ENCODE data around the gene ANKMY1.

DNA sequence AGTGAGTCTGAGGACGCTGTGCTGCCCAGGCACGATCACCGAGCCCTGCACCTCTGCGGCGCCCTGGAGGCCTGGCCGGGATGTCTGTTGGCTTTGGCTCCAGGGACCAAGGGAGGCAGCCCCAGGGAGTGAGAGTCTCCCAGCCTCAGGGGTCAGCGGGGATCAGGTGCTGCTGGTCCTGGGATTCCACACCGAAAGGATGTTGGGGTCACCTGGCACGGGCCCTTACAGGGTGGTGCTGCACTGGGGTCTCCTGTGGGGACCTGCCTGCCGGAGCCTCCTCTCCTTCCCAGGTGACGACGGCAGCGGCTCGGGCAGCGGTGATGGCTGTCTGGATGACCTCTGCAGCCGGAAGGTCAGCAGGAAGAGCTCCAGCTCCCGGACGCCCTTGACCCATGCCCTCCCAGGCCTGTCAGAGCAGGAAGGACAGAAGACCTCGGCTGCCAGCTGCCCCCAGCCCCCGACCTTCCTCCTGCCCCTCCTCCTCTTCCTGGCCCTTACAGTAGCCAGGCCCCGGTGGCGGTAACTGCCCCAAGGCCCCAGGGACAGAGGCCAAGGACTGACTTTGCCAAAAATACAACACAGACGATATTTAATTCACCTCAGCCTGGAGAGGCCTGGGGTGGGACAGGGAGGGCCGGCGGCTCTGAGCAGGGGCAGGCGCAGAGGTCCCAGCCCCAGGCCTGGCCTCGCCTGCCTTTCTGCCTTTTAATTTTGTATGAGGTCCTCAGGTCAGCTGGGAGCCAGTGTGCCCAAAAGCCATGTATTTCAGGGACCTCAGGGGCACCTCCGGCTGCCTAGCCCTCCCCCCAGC is 91.8 kb downstream of the ANKMY1 start:
- TF ChIP-seq, protein P1, sequence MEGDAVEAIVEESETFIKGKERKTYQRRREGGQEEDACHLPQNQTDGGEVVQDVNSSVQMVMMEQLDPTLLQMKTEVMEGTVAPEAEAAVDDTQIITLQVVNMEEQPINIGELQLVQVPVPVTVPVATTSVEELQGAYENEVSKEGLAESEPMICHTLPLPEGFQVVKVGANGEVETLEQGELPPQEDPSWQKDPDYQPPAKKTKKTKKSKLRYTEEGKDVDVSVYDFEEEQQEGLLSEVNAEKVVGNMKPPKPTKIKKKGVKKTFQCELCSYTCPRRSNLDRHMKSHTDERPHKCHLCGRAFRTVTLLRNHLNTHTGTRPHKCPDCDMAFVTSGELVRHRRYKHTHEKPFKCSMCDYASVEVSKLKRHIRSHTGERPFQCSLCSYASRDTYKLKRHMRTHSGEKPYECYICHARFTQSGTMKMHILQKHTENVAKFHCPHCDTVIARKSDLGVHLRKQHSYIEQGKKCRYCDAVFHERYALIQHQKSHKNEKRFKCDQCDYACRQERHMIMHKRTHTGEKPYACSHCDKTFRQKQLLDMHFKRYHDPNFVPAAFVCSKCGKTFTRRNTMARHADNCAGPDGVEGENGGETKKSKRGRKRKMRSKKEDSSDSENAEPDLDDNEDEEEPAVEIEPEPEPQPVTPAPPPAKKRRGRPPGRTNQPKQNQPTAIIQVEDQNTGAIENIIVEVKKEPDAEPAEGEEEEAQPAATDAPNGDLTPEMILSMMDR (IDR thresholded peaks at IDR 0.05 in 2 of 3, conservative IDR thresholded peaks at IDR 0.05 in 1 of 3; ENCODE audit: borderline replicate concordance in 1 of 3, insufficient read depth in 1 of 3, low read depth in 2 of 3, low read length in 2 of 3), result no peak
- TF ChIP-seq EZH2 (IDR thresholded peaks at IDR 0.05), result no peak
- no peak for TF ChIP-seq POLR2A (IDR thresholded peaks at IDR 0.05; ENCODE audit: borderline replicate concordance, extremely low read depth, insufficient read depth, insufficient read length)
- TF ChIP-seq YY1 (IDR thresholded peaks at IDR 0.05; ENCODE audit: extremely low read depth, insufficient replicate concordance, low read depth, low read length), result no peak
- TF ChIP-seq SRF (IDR thresholded peaks at IDR 0.05; ENCODE audit: low read depth), result no peak
- no peak for TF ChIP-seq EZH2phosphoT487 (IDR thresholded peaks at IDR 0.05; ENCODE audit: borderline replicate concordance)
- TF ChIP-seq RAD21 (IDR thresholded peaks at IDR 0.05; ENCODE audit: low read depth), result no peak
- no peak for TF ChIP-seq CBX3 (IDR thresholded peaks at IDR 0.05; ENCODE audit: low read depth)
- TF ChIP-seq, protein P2, sequence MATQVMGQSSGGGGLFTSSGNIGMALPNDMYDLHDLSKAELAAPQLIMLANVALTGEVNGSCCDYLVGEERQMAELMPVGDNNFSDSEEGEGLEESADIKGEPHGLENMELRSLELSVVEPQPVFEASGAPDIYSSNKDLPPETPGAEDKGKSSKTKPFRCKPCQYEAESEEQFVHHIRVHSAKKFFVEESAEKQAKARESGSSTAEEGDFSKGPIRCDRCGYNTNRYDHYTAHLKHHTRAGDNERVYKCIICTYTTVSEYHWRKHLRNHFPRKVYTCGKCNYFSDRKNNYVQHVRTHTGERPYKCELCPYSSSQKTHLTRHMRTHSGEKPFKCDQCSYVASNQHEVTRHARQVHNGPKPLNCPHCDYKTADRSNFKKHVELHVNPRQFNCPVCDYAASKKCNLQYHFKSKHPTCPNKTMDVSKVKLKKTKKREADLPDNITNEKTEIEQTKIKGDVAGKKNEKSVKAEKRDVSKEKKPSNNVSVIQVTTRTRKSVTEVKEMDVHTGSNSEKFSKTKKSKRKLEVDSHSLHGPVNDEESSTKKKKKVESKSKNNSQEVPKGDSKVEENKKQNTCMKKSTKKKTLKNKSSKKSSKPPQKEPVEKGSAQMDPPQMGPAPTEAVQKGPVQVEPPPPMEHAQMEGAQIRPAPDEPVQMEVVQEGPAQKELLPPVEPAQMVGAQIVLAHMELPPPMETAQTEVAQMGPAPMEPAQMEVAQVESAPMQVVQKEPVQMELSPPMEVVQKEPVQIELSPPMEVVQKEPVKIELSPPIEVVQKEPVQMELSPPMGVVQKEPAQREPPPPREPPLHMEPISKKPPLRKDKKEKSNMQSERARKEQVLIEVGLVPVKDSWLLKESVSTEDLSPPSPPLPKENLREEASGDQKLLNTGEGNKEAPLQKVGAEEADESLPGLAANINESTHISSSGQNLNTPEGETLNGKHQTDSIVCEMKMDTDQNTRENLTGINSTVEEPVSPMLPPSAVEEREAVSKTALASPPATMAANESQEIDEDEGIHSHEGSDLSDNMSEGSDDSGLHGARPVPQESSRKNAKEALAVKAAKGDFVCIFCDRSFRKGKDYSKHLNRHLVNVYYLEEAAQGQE (IDR thresholded peaks at IDR 0.05; ENCODE audit: low read depth), result no peak
- TF ChIP-seq, protein P3, sequence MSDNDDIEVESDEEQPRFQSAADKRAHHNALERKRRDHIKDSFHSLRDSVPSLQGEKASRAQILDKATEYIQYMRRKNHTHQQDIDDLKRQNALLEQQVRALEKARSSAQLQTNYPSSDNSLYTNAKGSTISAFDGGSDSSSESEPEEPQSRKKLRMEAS (IDR thresholded peaks at IDR 0.05), result no peak
- TF ChIP-seq POLR2AphosphoS5 (IDR thresholded peaks at IDR 0.05; ENCODE audit: low read depth, low read length), result no peak
- TF ChIP-seq, protein P4, sequence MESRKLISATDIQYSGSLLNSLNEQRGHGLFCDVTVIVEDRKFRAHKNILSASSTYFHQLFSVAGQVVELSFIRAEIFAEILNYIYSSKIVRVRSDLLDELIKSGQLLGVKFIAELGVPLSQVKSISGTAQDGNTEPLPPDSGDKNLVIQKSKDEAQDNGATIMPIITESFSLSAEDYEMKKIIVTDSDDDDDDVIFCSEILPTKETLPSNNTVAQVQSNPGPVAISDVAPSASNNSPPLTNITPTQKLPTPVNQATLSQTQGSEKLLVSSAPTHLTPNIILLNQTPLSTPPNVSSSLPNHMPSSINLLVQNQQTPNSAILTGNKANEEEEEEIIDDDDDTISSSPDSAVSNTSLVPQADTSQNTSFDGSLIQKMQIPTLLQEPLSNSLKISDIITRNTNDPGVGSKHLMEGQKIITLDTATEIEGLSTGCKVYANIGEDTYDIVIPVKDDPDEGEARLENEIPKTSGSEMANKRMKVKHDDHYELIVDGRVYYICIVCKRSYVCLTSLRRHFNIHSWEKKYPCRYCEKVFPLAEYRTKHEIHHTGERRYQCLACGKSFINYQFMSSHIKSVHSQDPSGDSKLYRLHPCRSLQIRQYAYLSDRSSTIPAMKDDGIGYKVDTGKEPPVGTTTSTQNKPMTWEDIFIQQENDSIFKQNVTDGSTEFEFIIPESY (IDR thresholded peaks at IDR 0.05; ENCODE audit: extremely low read depth, insufficient replicate concordance, low read length), result no peak
- no peak for TF ChIP-seq ZNF274 (IDR thresholded peaks at IDR 0.05; ENCODE audit: low read depth, low read length)

Measured in HCT116 (cell line).